ENCODE results near the gene NF1. TPM values are rescaled to one million over a fixed set of nuclear protein-coding genes. Genes with fewer than 3 reads are reported as not detected.

Gene NF1
- total RNA-seq, 1 experiment from 2014 or later, result 35.4 TPM

- ATAC-seq, result peak; percentile 51
- ChIA-PET CTCF (interaction anchor here (0.6 to 3.6 kb wide), 54 partner anchors 9 to 454 kb away, joined by 3 to 42 read pairs (median 6); partner anchors contain the start of gene RNF135), POLR2A (interaction anchor here (0.8 to 1.0 kb wide), 2 partner anchors 36 to 171 kb away, joined by 3 read pairs; no protein-coding TSS in a partner anchor)
- peaks cover 40% of the 10 kb centered on the region for H3K27me3 Mint-ChIP-seq (ENCODE audit: low read depth)
- no peak overlapping the region for H3K27ac Mint-ChIP-seq
- no peaks in the 10 kb centered on the region for H3K36me3 Mint-ChIP-seq
- H3K4me1 Mint-ChIP-seq, result peaks cover 14% of the 10 kb centered on the region
- peak; percentile 68 for DNase-seq (ENCODE audit: low spot score)
- no peak for TF ChIP-seq GABPB1 (CRISPR knock-in tag; IDR thresholded peaks at IDR 0.05)
- no peak for TF ChIP-seq E2F1 (CRISPR knock-in tag; IDR thresholded peaks at IDR 0.05)
- peak; percentile 67 for TF ChIP-seq CTCF (IDR thresholded peaks at IDR 0.05)
- no peaks in the 10 kb centered on the region for H3K9me3 Mint-ChIP-seq
- H3K4me3 Mint-ChIP-seq, result peak overlapping the region; percentile 76; the same call in 1 of the 2 replicates
Observed at GRCh38 chr17:31388770-31389656, 294.2 kb downstream of the NF1 start.

GRCh38 chr17:31389657-31390381 is 295.0 kb downstream of the NF1 start:
- no peaks in the 10 kb centered on the region for H3K36me3 Mint-ChIP-seq
- H3K27ac Mint-ChIP-seq, result no peak overlapping the region
- H3K9me3 Mint-ChIP-seq, result no peaks in the 10 kb centered on the region
- ATAC-seq (0 out of 2 replicates have a peak, but pooled peaks have one; percentile 3), DNase-seq (ENCODE audit: low spot score) (no peak)
- POLR2A ChIA-PET, result interaction anchor here (0.8 to 1.0 kb wide), 2 partner anchors 36 to 171 kb away, joined by 3 read pairs; no protein-coding TSS in a partner anchor
- peak overlapping the region; percentile 76 for H3K4me3 Mint-ChIP-seq
- CTCF ChIA-PET, result interaction anchor here (0.6 to 3.6 kb wide), 53 partner anchors 8 to 1196 kb away, joined by 3 to 42 read pairs (median 6); partner anchors contain the start of gene RNF135
- peaks cover 14% of the 10 kb centered on the region for H3K4me1 Mint-ChIP-seq
- peaks cover 43% of the 10 kb centered on the region for H3K27me3 Mint-ChIP-seq (ENCODE audit: low read depth)
- TF ChIP-seq PRRX2 (CRISPR knock-in tag; IDR thresholded peaks at IDR 0.05) (no peak), CTCF (IDR thresholded peaks at IDR 0.05) (no peak), IRF1 (CRISPR knock-in tag; IDR thresholded peaks at IDR 0.05) (no peak), USF2 (CRISPR knock-in tag; IDR thresholded peaks at IDR 0.05) (no peak), ZNF138 (CRISPR knock-in tag; conservative IDR thresholded peaks at IDR 0.05) (no peak), NFE2L1 (CRISPR knock-in tag; IDR thresholded peaks at IDR 0.05) (no peak), ERG (CRISPR knock-in tag; IDR thresholded peaks at IDR 0.05) (no peak), ARID4B (CRISPR knock-in tag; IDR thresholded peaks at IDR 0.05; ENCODE audit: borderline replicate concordance) (no peak), ZNF512 (CRISPR knock-in tag; IDR thresholded peaks at IDR 0.05; ENCODE audit: borderline replicate concordance) (no peak), TEAD1 (CRISPR knock-in tag; IDR thresholded peaks at IDR 0.05) (no peak), E2F5 (CRISPR knock-in tag; IDR thresholded peaks at IDR 0.05) (no peak), NFYB (CRISPR knock-in tag; conservative IDR thresholded peaks at IDR 0.05; ENCODE audit: low read depth) (no peak), ZNF121 (CRISPR knock-in tag; IDR thresholded peaks at IDR 0.05) (no peak)
